ENCODE results near the gene MYPOP.

MYPOP gene

DNA sequence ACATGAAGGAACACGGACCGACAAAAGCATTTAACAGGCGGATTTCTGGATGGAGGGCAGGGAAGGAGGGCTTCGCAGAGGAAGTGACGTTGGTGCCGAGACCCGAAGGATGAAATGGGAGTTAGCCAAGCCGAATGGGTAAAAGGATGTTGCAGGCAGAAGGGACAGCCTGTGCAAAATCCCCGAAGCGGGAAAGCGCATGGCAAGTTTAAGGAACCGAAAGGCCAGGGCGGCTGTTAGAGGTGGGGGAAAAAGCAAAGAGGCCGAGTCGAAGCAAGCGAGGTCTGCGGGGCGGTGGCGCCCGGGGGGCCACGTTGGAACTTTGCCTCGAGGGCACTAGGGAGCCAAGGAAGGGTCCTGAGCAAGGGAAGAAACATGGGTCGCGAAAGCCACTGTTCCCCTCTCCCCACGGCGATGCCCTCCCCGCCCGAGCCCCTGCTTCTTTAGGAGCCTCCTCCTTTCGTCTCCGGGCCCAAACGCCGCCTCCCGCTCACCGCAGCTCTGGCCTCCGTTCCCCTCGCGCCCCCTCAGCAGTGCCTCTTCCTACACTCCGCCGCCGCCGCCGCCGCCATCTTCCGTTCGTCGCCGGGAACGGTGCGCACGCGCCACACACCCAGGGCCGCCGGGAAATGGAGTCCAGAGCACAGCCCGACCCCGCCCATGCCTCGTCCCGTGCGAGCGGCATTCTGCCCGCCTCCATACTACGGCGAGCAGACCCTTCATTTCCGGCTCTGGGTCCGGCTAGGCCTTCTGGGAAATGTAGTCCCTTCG is 39.7 kb downstream of the MYPOP start, which contains the start of gene SYMPK:
TSS of gene SYMPK (minus strand) at position 584 of the 771 bp plus-strand sequence. CDS start 8,652 bp downstream, outside the sequence.
- FAIRE-seq, result no peak

DNA sequence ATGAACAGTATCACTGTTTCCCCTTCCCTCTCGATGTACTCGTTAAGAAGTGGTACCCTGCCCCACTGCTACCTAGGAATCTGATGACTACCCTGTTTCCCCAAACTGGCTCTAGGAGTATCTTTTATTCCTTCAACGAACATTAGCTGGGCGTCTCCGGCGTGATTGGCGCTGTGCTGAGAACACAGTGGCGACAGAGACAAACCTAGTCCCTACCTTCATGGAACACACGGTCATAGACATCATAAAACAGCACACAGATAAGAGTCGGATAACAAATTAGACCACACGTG is 40.2 kb downstream of the MYPOP start:
- no peak for FAIRE-seq

DNA sequence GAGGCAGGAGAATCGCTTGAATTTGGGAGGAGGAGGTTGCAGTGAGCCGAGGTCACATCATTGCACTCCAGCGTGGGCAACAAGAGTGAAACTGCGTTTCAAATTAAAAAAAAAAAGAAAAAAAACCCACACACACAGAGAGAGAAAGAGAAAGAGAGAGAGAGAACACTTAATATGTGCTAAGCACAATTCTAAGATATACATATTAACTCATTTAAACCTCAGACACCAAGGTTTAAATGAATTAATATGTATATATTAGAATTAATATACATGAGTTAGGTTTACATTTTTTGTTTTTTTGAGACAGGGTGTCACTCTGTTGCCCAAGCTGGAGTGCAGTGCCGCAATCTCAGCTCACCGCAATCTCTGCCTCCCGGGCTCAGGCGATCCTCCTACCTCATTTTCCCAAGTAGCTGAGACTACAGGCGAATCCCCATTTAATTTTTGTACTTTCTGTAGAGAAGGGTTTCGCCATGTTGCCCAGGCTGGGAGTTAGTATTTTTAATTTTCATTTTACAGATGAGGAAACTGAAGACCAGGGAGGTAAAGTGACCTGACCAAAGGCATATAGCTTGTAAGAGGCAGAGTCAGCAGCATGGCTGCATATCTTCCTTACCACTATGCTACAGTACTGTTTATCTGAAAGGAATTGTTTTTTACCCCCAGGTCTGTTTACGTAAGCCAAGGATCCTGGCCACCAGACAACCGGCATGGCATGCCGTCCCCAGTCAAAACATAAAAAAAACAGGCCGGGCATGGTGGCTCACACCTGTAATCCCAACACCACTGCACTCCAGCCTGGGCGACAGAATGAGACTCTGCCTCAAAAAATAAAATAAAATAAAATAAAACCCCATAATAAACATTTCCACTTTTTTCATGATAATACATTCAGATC is 41.8 kb downstream of the MYPOP start:
- FAIRE-seq, result no peak

DNA sequence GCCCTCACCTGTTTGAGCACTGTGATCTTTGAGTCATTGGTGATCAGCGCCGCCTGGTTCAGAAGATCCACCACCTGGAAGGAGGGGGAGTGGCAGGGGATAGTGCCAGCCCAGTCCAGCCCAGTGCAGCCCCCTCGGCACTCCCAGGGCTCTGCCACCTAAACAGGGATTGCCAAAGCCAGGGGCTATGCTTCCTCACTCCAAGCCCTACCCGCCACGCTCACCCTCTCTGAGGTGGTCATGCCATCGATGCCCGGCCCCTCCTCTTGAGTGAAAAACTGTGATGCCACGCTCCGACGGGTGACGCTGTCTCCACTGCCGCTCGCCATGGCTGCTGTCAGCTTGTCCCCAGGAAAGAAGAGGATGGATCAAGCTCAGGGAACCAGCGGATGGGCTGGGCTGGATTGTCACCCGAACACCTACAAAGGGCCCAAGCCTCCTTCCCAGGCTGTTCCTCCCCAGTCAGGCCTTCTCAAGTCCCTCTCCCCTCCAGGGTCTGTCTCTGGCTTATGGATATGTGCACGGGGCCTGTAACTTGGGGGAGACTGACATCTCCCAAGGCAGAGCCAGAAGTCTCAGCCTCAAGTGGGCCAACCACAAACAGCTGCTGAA is 48.1 kb downstream of the MYPOP start:
- no peak for FAIRE-seq

DNA sequence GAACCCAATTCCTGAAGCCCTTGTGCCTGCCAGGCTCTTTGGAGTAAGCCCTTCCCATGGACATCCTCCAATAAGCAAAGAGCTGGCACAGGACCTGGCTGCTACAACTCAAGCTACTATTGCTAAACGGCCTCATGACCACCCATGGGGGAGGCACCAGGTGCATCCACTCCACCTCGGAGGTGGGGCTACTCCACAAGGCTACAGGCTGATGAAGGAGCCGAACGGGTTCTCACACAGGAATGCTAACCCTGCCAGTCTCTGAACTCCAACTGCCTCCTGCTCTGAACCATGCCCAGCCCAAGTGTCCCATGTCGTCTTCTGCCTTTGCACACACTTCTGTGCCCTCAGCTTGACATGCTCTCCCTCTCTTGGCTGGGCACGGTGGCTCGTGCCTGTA is 49.4 kb downstream of the MYPOP start:
- no peak for FAIRE-seq

DNA sequence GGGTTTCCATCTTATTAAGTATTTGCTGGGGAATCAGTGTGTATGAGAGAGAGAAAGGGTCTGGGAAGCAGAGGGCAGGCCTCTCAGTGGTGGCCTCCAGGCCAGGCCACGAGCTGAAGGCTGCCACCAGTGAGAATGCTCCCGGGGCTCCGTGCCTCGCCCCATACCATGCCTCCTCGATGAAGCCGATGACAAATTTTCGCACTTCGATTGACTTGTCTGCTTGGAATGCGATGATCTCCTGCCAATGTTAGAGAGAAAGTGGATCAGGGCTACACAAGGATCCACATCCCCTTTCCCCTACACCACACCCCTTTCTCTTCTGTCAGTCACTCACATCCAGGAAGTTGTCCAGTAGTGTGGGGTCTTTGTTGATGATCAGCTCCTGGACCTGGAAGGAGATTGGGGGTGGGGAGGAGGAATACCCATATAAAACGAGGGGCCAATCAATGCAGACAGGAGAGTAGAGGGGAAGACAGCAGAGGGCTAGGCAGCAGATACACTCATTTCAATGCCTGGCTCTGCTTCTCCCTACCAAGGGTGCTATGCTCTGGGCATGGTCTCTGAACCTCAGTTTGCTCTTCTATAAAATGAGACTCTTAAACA is 50.2 kb downstream of the MYPOP start:
- no peak for FAIRE-seq

DNA sequence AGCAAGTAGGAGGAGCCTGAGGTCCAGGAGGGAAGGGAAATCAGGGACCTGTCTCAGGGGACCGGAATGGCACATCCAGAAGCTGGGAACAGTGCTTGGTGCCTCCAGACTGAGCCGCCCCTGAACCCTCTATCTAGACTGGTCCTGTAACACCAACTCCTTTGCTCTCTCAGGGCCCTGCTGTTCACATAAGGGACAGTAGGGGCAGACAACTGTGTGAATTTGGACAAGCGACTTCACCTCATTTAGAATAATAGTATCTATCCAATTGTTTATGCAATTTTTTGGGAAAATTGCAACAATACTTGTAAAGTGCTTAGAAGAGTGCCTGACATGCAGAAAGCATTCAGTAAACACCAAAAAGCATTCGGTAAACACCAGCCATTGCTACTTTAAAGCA is 53.5 kb downstream of the MYPOP start:
- FAIRE-seq, result no peak

DNA sequence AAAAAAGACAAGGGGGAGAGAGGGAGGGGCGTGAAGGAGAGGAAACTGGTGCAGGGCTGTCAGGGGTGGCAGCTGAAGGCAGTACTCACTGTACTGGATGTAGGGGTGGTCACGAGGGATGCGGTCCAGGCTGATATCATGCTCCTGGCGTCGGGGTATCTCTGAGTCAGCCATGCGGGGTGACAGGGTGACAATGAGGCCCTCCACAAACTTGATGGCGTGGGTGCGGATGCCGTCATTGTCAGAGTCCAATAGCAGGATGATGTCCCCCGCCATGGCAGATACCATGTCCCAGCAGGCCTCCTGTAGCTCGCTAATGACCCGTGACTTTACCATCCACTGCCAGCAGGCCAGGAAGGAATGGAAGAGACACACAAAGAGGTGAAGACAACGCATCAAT is 54.8 kb downstream of the MYPOP start:
- no peak for FAIRE-seq

DNA sequence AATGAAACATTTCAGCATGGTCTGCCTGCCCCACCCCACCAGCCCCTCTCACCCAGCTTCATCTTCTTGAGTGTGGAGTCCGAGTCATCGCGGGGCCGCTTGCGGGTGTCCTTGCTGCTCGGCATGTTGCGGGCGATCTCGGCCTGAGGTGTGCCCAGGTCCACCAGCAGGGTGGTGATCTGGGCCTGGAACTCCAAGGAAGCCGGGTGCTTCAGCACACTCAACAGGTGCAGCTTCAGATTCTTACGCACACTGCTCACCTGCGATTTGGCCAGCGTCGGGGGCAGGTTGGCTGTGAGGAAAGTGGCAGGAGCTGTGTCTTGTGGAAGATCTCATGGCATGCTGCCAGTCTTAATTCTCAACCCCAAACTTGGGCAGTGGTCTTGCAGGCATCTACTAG is 60.2 kb downstream of the MYPOP start:
- FAIRE-seq, result no peak

All from islet of Langerhans (tissue), 1 donor.